GM12878 (cell line): Measurements from ENCODE around the gene WWOX. TPM values are rescaled to one million over a fixed set of nuclear protein-coding genes. Genes with fewer than 3 reads are reported as not detected.

ENCODE experiments used
- ATAC-seq: fragments of 200-7000 bp; cut with Tn5 transposase; 3 replicates; pipeline ENCODE4 v1.9.1; 2020; ENCODE audit warnings: mild to moderate bottlenecking, moderate library complexity
- BruUV-seq: library from RNA; stranded (reverse); fragments of 400-500 nt; replicated peaks from 2 replicates; lab custom pipeline; 2021; lab: Mats Ljungman, UMichigan
- CTCF ChIA-PET: fragments of 300-600 bp; sonication (Branson Sonifier 250); formaldehyde crosslinking; extraction: SDS; loops from one replicate; lab custom pipeline; 2021; ENCODE audit warnings: inconsistent platforms; lab: Yijun Ruan, JAX
- POLR2A ChIA-PET: fragments of 350-600 bp; formaldehyde crosslinking; extraction: SDS; loops from one replicate; lab custom pipeline; 2021; ENCODE audit warnings: inconsistent platforms; lab: Charles Lee
- RAD21 ChIA-PET: fragments of 300-600 bp; sonication (Branson Sonifier 250); formaldehyde crosslinking; loops from one replicate; lab custom pipeline; 2023; ENCODE audit warnings: antibody characterized with exemption; ENCODE audit not compliant: unreplicated experiment; lab: Charles Lee
- SMC1A ChIA-PET: fragments of 300-600 bp; sonication (Branson Sonifier 250); formaldehyde crosslinking; loops from one replicate; lab custom pipeline; 2023; ENCODE audit not compliant: unreplicated experiment, uncharacterized antibody; lab: Charles Lee
- DNase-seq: peaks from one replicate; pipeline ENCODE4 v3.0.0-alpha.2; 2011; ENCODE audit warnings: low read depth, low spot score
- FAIRE-seq: peaks from 3 replicates; lab custom pipeline; 2011; peaks lifted over from hg19 to GRCh38; lab: Jason Lieb, UNC
- H2AFZ ChIP-seq: 2 replicates; pipeline ENCODE4 v1.6.0; 2011; ENCODE audit warnings: low read depth, low read length, control low read depth; ENCODE audit not compliant: control insufficient read depth
- H3K27ac ChIP-seq: 2 replicates; pipeline ENCODE4 v1.5.1; 2011; ENCODE audit warnings: control low read depth; ENCODE audit not compliant: control insufficient read depth, insufficient read depth
- H3K27me3 ChIP-seq, 2 experiments: replicated peaks in 1 of 2; 2 replicates each; pipeline versions ENCODE4 v1.6.0 to v1.6.1; 2011; ENCODE audit warnings: low read length in 1 of 2; ENCODE audit not compliant: control insufficient read depth in 2 of 2, insufficient read depth in 2 of 2
- H3K36me3 ChIP-seq, 2 experiments: 2 replicates each; pipeline ENCODE4 v1.5.1; 2011; ENCODE audit warnings: low read length in 1 of 2; ENCODE audit not compliant: control insufficient read depth in 2 of 2, insufficient read depth in 2 of 2
- H3K4me1 ChIP-seq: 2 replicates; pipeline ENCODE4 v1.6.1; 2011; ENCODE audit warnings: mild to moderate bottlenecking, low read length, moderate library complexity, mixed read lengths; ENCODE audit not compliant: control insufficient read depth, insufficient read depth
- H3K4me2 ChIP-seq: 2 replicates; pipeline ENCODE4 v1.6.0; 2011; ENCODE audit warnings: control low read depth; ENCODE audit not compliant: control insufficient read depth, insufficient read depth
- H3K4me3 ChIP-seq: fragments of 200-600 bp; sonication (generic); 2 replicates; pipeline ENCODE4 v1.5.1; 2016
- H3K79me2 ChIP-seq: 2 replicates; pipeline ENCODE4 v1.6.0; 2011; ENCODE audit warnings: low read length; ENCODE audit not compliant: control insufficient read depth, insufficient read depth
- H3K9ac ChIP-seq: 2 replicates; pipeline ENCODE4 v1.8.0; 2011; ENCODE audit warnings: low read length, control low read depth, mixed read lengths; ENCODE audit not compliant: control insufficient read depth, insufficient read depth
- H3K9me3 ChIP-seq: replicated peaks from 3 replicates; pipeline ENCODE4 v1.5.1; 2011; ENCODE audit warnings: mild to moderate bottlenecking, low read length; ENCODE audit not compliant: control insufficient read depth, insufficient read depth
- H4K20me1 ChIP-seq: 2 replicates; pipeline ENCODE4 v1.6.0; 2011; ENCODE audit not compliant: control insufficient read depth, insufficient read depth
- CHD2 ChIP-seq: IDR thresholded peaks from 2 replicates; pipeline ENCODE4 v1.6.1; 2011; ENCODE audit warnings: low read depth, low read length, improper control_type of control experiment, borderline replicate concordance
- CHD4 ChIP-seq: fragments of 200-600 bp; sonication (generic); IDR thresholded peaks from 2 replicates; pipeline ENCODE4 v1.6.1; 2016; ENCODE audit warnings: mild to moderate bottlenecking
- CREB1 ChIP-seq: IDR thresholded peaks from 2 replicates; pipeline ENCODE4 v1.6.1; 2012; ENCODE audit warnings: low read depth, mild to moderate bottlenecking, inconsistent platforms
- EP300 ChIP-seq, 2 experiments: fragments of 150-350 bp in 1 of 2; IDR thresholded peaks; 2 replicates each; pipeline ENCODE4 v1.6.1; 2011 to 2012; ENCODE audit warnings: low read depth in 2 of 2, low read length in 2 of 2, borderline replicate concordance in 1 of 2, improper control_type of control experiment in 1 of 2, inconsistent platforms in 1 of 2; ENCODE audit not compliant: control insufficient read depth in 1 of 2
- ESRRA ChIP-seq: IDR thresholded peaks from 2 replicates; pipeline ENCODE4 v1.6.1; 2012; ENCODE audit warnings: mild to moderate bottlenecking, low read length, improper control_type of control experiment
- FOS ChIP-seq: IDR thresholded peaks from 3 replicates; pipeline ENCODE4 v1.6.1; 2011; ENCODE audit warnings: borderline replicate concordance; ENCODE audit not compliant: insufficient read length; ENCODE audit errors: extremely low read depth
- GABPA ChIP-seq: IDR thresholded peaks from 2 replicates; pipeline ENCODE4 v1.6.1; 2014; ENCODE audit warnings: antibody characterized with exemption, low read depth, mild to moderate bottlenecking, inconsistent platforms
- GATAD2B ChIP-seq: fragments of 450-650 bp; conservative IDR thresholded peaks from 2 replicates; pipeline ENCODE4 v1.6.1; 2017; ENCODE audit warnings: low read depth, mild to moderate bottlenecking, moderate library complexity
- HCFC1 ChIP-seq: fragments of 150-350 bp; IDR thresholded peaks from 2 replicates; pipeline ENCODE4 v1.6.1; 2014; ENCODE audit warnings: low read length
- RAD21 ChIP-seq: IDR thresholded peaks from 2 replicates; pipeline ENCODE4 v1.6.1; 2011; ENCODE audit warnings: mild to moderate bottlenecking, low read depth, low read length, moderate library complexity; ENCODE audit not compliant: insufficient read depth
- RFX5 ChIP-seq: IDR thresholded peaks from 2 replicates; pipeline ENCODE4 v1.6.1; 2011; ENCODE audit warnings: low read depth, low read length, improper control_type of control experiment
- SRF ChIP-seq, 2 experiments: IDR thresholded peaks; 2 replicates each; pipeline ENCODE4 v1.6.1; 2011; ENCODE audit warnings: low read depth in 2 of 2, low read length in 2 of 2, mild to moderate bottlenecking in 1 of 2, moderate library complexity in 1 of 2
- TARDBP ChIP-seq: IDR thresholded peaks from 2 replicates; pipeline ENCODE4 v1.6.1; 2016; ENCODE audit warnings: borderline replicate concordance
- WRNIP1 ChIP-seq: IDR thresholded peaks from 2 replicates; pipeline ENCODE4 v1.6.1; 2011; ENCODE audit warnings: low read depth, low read length, improper control_type of control experiment, borderline replicate concordance
- WGBS: methylation state at CpG from one replicate; pipeline ENCODE4 v1.1.6; 2016; ENCODE audit warnings: low lambda C conversion rate; ENCODE audit not compliant: insufficient replicate concordance, insufficient coverage; ENCODE audit errors: missing lambda C conversion rate; 5-methylcytosine and 5-hydroxymethylcytosine counted together
- in situ Hi-C: fragments of 300-500 bp; cut with MboI; formaldehyde crosslinking; loops from 9 replicates; pipeline ENCODE4 v1.14.3; 2018; ENCODE audit warnings: mixed read lengths
- intact Hi-C: fragments of 100-400 bp; cut with micrococcal nuclease; formaldehyde crosslinking; loops from one replicate; pipeline ENCODE4 v1.14.2; 2022; ENCODE audit not compliant: unreplicated experiment
- polyA plus RNA-seq, 11 experiments: library from polyadenylated mRNA; depleted of rRNA in 4 of 11; unstranded in 6 of 11; stranded (reverse) in 5 of 11; fragments of >200 nt; fragmentation: Nextera tagmentation in 4 of 11; fragmentation: Illumina TruSeq in 1 of 11; extraction: Ambion mirVana in 4 of 11; extraction: Trizol in 1 of 11; gene quantifications; 1 replicate in 1 of 11; 2 replicates in 10 of 11; pipeline versions ENCODE4 v1.2.1 to v1.2.3, GENCODE V29; 2011 to 2016; ENCODE audit warnings: inconsistent platforms in 2 of 11, missing spikeins in 2 of 11, low read depth in 1 of 11
- total RNA-seq, 4 experiments: library from RNA; depleted of rRNA in 3 of 4; stranded (reverse); fragments of >200 nt in 3 of 4; fragmentation: Illumina TruSeq in 1 of 4; extraction: Trizol in 1 of 4; gene quantifications; 2 replicates each; pipeline versions ENCODE4 v1.2.1 to v1.2.3, GENCODE V29; 2013 to 2021

Gene WWOX
- total and polyA plus RNA-seq, 10 of the 15 experiments (the other 5 are each of a cell fraction or from before 2014, with no cell fraction given) = 2.8 to 24.4 (median 17.8) TPM

DNA sequence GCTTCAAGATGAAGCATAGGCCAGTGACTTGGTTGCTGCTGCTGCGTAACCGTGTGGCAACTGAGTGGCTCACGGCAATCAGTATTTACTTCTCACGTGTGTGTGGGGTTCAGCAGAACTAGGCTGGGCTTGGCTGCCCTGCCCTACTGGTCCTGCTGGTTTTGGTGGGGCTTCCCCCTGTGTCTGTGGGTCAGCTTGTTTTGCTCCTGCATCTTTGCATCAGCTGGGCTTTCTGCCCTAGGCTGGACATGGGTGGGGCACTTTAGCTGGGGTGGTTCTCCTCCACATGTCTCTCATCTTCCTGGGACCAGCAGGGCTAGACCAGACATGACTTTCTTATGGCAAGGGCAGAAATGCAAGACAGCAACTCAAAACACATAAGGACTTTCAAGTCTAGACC, 950.6 kb downstream of the WWOX start:
- intact Hi-C loops = no loop called here
- no peaks in the 10 kb centered on the region for H4K20me1 ChIP-seq
- H3K4me1 ChIP-seq = no peaks in the 10 kb centered on the region
- in situ Hi-C loops = no loop called here
- RAD21 ChIA-PET = no interaction called here
- H2AFZ ChIP-seq = no peak overlapping the region
- 60% methylated on average over 4 of the region's 4 CpGs for WGBS
- no peak overlapping the region for H3K4me2 ChIP-seq
- H3K36me3 ChIP-seq = no peaks in the 10 kb centered on the region
- no TSS peak for BruUV-seq
- CTCF ChIA-PET = interaction anchor here (0.7 kb wide), 1 partner anchor 605 kb away, joined by 3 read pairs; no protein-coding TSS in a partner anchor
- ATAC-seq = no peak
- H3K4me3 ChIP-seq = no peak overlapping the region
- no peaks in the 10 kb centered on the region for H3K79me2 ChIP-seq
- SMC1A ChIA-PET = interaction anchor here (1.6 kb wide), 1 partner anchor 8 kb away, joined by 4 read pairs; no protein-coding TSS in a partner anchor
- no peak for FAIRE-seq
- H3K9ac ChIP-seq = no peak overlapping the region
- no peak for TF ChIP-seq TARDBP
- TF ChIP-seq CHD2 = no peak
- TF ChIP-seq ESRRA = no peak
- no peak for TF ChIP-seq CHD4
- TF ChIP-seq WRNIP1 = no peak
- no peak for TF ChIP-seq FOS
- TF ChIP-seq SRF (IDR thresholded peaks at IDR 0.05; ENCODE audit: low read depth in 2 of 2, low read length in 2 of 2) = no peak
- no peaks in the 10 kb centered on the region for H3K9me3 ChIP-seq
- H3K27ac ChIP-seq = no peak overlapping the region
- POLR2A ChIA-PET = no interaction called here
- no peak for DNase-seq
- no peaks in the 10 kb centered on the region; a peak in 2 of 4 replicates for H3K27me3 ChIP-seq

GRCh38 chr16:79051313-79051712, 951.9 kb downstream of the WWOX start:
- ChIA-PET SMC1A (no interaction called here), CTCF (no interaction called here), POLR2A (no interaction called here), RAD21 (no interaction called here)
- H3K79me2 ChIP-seq = no peaks in the 10 kb centered on the region
- no peak overlapping the region for H3K4me2 ChIP-seq
- in situ Hi-C loops = no loop called here
- ATAC-seq (no peak), DNase-seq (no peak), FAIRE-seq (no peak)
- no peak overlapping the region for H3K4me3 ChIP-seq
- no peaks in the 10 kb centered on the region for H3K4me1 ChIP-seq
- no peaks in the 10 kb centered on the region for H3K9me3 ChIP-seq
- intact Hi-C loops = no loop called here
- H3K27ac ChIP-seq = no peak overlapping the region
- no peaks in the 10 kb centered on the region; a peak in 2 of 4 replicates for H3K27me3 ChIP-seq
- H3K36me3 ChIP-seq = no peaks in the 10 kb centered on the region
- no TSS peak for BruUV-seq
- H4K20me1 ChIP-seq = no peaks in the 10 kb centered on the region
- no peak overlapping the region for H3K9ac ChIP-seq
- no peak overlapping the region for H2AFZ ChIP-seq
- 23% methylated on average over 4 of the region's 4 CpGs for WGBS
- TF ChIP-seq CREB1 = no peak
- no peak for TF ChIP-seq RFX5
- TF ChIP-seq EP300 (IDR thresholded peaks at IDR 0.05; ENCODE audit: borderline replicate concordance in 1 of 2, control insufficient read depth in 1 of 2, low read depth in 2 of 2, low read length in 2 of 2) = no peak
- no peak for TF ChIP-seq GATAD2B
- TF ChIP-seq HCFC1 = no peak
- TF ChIP-seq RAD21 = no peak
- TF ChIP-seq GABPA = no peak
